ENCODE data around the gene TFE3.
"Not testable (repeated sequence)": the region's sequence is repeated elsewhere in the genome, so short reads cannot be mapped to it uniquely, and the experiment has no call there.

TFE3 gene

GRCh38 chrX:48992341-48992740 lies 50.8 kb downstream of the TFE3 start:
- CTCF ChIA-PET, result no interaction called here
- POLR2A ChIA-PET, result no interaction called here
- TF ChIP-seq CTCF (IDR thresholded peaks at IDR 0.05; ENCODE audit: insufficient read depth, low read length, missing control alignments), result no peak
- no peak overlapping the region for H3K4me3 ChIP-seq (ENCODE audit: low read depth, low read length)
- DNase-seq (ENCODE audit: low read depth, low spot score), result no peak

DNA sequence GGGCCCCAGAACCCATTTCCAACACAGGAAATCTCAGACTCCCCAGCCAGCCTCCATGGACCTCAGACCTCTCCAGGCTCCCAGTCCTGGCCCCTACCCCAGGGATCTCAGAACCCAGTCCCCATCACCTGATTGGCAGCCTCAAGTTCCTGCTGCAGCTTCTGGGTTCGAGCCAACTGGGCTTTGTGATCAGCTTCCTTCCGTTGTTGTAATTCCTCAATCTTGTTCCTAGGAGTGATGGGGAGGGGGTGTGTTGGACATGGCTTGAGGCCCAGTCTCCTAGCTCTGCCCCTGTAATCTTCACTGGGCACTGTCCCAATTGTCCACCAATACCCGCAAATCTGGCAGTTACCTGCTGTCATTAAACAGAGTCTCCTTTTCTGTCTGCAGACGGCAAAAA lies 53.7 kb downstream of the TFE3 start:
- ChIA-PET POLR2A (no interaction called here), CTCF (no interaction called here)
- H3K4me3 ChIP-seq (ENCODE audit: low read depth, low read length), result no peak overlapping the region

GRCh38 chrX:48983896-48984295 lies 59.3 kb downstream of the TFE3 start:
- POLR2A ChIA-PET, result no interaction called here
- no peak for TF ChIP-seq CTCF (IDR thresholded peaks at IDR 0.05; ENCODE audit: insufficient read depth, low read length, missing control alignments)
- DNase-seq (ENCODE audit: low read depth, low spot score), result no peak
- CTCF ChIA-PET, result no interaction called here
- no peak overlapping the region for H3K4me3 ChIP-seq (ENCODE audit: low read depth, low read length)

More for the DNA sequence above, 53.7 kb downstream of the TFE3 start:
- no peak for DNase-seq (ENCODE audit: low read depth, low spot score)
- no peak for TF ChIP-seq CTCF (IDR thresholded peaks at IDR 0.05; ENCODE audit: insufficient read depth, low read length, missing control alignments)

DNA sequence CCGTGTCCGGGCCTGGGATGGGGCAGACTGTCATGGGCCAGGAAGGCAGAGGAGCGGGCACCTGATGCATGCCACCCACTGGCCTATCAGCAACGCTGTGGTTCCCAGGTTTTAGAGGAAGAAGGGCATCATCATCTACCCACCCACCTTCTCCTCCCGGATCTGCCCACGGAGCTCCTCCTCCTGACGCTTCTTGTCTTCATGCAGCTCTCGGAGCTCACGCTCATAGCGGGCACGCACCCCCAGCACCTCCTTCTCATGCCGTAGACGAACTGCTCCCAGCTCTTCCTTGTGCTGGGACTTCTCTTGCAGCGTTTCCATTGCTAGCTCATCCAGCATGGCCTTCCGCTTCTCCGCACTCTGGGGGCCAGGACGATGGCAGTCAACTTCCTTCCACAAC lies 60.1 kb downstream of the TFE3 start:
- CTCF ChIA-PET, result interaction anchor here (1.4 kb wide), 1 partner anchor 11 kb away, joined by 5 read pairs; the partner anchor contains the start of gene KCND1
- no peak for TF ChIP-seq CTCF (IDR thresholded peaks at IDR 0.05; ENCODE audit: insufficient read depth, low read length, missing control alignments)
- no peak overlapping the region for H3K4me3 ChIP-seq (ENCODE audit: low read depth, low read length)
- no peak for DNase-seq (ENCODE audit: low read depth, low spot score)
- POLR2A ChIA-PET, result interaction anchor here (0.7 kb wide), 1 partner anchor 89 kb away, joined by 4 read pairs; no protein-coding TSS in a partner anchor

DNA sequence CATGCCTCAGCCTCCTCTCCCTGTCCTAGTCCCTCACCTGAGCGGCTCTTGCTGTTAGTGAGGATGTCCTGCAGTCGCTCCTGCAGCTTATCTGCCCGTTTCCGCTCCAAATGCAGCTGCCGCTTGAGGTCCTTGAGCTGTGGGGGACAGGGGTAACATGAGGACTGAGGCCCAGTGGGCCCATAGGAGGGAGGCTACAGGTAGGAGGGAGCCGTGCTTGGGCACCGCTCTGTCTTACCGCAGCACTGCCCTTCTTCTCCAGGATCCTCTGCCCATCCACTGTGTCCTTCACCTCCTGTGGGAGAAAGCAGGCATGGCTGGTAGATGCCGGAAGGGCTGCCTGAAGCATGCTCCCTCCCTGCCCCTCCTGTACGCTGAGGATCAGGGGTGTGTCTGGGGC lies 62.0 kb downstream of the TFE3 start:
- CTCF ChIA-PET, result no interaction called here
- DNase-seq (ENCODE audit: low read depth, low spot score), result no peak
- H3K4me3 ChIP-seq (ENCODE audit: low read depth, low read length), result no peak overlapping the region
- no peak for TF ChIP-seq CTCF (IDR thresholded peaks at IDR 0.05; ENCODE audit: insufficient read depth, low read length, missing control alignments)
- POLR2A ChIA-PET, result no interaction called here

- CTCF ChIA-PET; DNase-seq (ENCODE audit: low read depth, low spot score); H3K4me3 ChIP-seq (ENCODE audit: low read depth, low read length); POLR2A ChIA-PET: not testable (repeated sequence)
Observed at GRCh38 chrX:48980341-48980740, 62.8 kb downstream of the TFE3 start.
